ENCODE measurements around the gene NOC2L. TPM values are rescaled to one million over a fixed set of nuclear protein-coding genes. Genes with fewer than 3 reads are reported as not detected.

NOC2L gene
- total and polyA plus RNA-seq, 9 of the 15 experiments (the other 6 are each of a cell fraction or from before 2014, with no cell fraction given), result 4.0 to 410 (median 200) TPM

DNA sequence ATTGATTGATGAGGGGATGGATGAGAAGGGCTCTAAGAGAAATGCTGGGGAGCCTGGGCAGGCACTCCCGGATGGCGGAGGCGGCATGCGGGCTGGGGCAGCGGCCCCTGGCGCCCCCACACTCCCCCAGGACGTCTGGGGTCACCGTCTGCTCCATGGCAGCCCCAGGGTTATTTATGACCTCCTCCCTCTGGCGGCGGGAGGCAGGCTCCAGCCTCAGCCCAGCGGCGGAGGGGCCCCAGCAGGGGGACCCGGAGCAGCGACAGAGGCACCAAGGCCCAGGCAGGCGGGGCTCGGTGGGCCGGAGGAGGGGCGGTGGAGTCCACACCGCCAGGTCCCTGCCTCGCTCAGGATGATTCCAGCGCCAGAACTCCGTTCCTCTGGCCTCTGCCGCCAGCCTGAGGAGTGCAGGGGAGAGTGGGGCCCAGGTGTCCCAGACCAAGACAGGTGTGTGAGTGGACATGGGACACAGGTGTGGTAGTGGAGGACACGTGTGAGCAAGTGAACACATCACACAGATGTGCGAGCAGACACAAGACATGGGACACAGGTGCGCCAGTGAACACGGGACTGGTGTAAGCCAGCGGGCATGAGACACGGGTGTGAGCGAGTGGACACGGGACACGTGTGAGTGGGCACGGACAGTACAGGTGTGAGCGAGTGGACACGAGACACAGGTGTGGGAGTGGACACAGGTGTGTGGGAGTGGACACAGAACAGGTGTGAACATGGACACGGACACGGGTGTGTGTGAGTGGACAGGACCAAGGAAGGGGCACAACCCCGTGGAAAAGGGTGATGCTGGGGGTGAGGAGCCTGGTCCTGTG is 37.8 kb downstream of the NOC2L start (continued):
- TF ChIP-seq, protein P1, sequence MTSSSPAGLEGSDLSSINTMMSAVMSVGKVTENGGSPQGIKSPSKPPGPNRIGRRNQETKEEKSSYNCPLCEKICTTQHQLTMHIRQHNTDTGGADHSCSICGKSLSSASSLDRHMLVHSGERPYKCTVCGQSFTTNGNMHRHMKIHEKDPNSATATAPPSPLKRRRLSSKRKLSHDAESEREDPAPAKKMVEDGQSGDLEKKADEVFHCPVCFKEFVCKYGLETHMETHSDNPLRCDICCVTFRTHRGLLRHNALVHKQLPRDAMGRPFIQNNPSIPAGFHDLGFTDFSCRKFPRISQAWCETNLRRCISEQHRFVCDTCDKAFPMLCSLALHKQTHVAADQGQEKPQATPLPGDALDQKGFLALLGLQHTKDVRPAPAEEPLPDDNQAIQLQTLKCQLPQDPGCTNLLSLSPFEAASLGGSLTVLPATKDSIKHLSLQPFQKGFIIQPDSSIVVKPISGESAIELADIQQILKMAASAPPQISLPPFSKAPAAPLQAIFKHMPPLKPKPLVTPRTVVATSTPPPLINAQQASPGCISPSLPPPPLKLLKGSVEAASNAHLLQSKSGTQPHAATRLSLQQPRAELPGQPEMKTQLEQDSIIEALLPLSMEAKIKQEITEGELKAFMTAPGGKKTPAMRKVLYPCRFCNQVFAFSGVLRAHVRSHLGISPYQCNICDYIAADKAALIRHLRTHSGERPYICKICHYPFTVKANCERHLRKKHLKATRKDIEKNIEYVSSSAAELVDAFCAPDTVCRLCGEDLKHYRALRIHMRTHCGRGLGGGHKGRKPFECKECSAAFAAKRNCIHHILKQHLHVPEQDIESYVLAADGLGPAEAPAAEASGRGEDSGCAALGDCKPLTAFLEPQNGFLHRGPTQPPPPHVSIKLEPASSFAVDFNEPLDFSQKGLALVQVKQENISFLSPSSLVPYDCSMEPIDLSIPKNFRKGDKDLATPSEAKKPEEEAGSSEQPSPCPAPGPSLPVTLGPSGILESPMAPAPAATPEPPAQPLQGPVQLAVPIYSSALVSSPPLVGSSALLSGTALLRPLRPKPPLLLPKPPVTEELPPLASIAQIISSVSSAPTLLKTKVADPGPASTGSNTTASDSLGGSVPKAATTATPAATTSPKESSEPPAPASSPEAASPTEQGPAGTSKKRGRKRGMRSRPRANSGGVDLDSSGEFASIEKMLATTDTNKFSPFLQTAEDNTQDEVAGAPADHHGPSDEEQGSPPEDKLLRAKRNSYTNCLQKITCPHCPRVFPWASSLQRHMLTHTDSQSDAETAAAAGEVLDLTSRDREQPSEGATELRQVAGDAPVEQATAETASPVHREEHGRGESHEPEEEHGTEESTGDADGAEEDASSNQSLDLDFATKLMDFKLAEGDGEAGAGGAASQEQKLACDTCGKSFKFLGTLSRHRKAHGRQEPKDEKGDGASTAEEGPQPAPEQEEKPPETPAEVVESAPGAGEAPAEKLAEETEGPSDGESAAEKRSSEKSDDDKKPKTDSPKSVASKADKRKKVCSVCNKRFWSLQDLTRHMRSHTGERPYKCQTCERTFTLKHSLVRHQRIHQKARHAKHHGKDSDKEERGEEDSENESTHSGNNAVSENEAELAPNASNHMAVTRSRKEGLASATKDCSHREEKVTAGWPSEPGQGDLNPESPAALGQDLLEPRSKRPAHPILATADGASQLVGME (CRISPR knock-in tag; IDR thresholded peaks at IDR 0.05), result no peak
- TF ChIP-seq, protein P2, sequence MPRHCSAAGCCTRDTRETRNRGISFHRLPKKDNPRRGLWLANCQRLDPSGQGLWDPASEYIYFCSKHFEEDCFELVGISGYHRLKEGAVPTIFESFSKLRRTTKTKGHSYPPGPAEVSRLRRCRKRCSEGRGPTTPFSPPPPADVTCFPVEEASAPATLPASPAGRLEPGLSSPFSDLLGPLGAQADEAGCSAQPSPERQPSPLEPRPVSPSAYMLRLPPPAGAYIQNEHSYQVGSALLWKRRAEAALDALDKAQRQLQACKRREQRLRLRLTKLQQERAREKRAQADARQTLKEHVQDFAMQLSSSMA (CRISPR knock-in tag; IDR thresholded peaks at IDR 0.05), result no peak
- TF ChIP-seq, protein P3, sequence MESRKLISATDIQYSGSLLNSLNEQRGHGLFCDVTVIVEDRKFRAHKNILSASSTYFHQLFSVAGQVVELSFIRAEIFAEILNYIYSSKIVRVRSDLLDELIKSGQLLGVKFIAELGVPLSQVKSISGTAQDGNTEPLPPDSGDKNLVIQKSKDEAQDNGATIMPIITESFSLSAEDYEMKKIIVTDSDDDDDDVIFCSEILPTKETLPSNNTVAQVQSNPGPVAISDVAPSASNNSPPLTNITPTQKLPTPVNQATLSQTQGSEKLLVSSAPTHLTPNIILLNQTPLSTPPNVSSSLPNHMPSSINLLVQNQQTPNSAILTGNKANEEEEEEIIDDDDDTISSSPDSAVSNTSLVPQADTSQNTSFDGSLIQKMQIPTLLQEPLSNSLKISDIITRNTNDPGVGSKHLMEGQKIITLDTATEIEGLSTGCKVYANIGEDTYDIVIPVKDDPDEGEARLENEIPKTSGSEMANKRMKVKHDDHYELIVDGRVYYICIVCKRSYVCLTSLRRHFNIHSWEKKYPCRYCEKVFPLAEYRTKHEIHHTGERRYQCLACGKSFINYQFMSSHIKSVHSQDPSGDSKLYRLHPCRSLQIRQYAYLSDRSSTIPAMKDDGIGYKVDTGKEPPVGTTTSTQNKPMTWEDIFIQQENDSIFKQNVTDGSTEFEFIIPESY (CRISPR knock-in tag; IDR thresholded peaks at IDR 0.05), result peak; percentile 27; the same call in 1 of the 2 replicates
- TF ChIP-seq SMARCA5 (IDR thresholded peaks at IDR 0.05), result no peak
- no peak for TF ChIP-seq PRPF4 (IDR thresholded peaks at IDR 0.05; ENCODE audit: insufficient read depth, low read depth, low read length, poor library complexity, severe bottlenecking)
- TF ChIP-seq SNRNP70 (optimal IDR thresholded peaks at IDR 0.05; ENCODE audit: low read depth, low read length), result no peak
- TF ChIP-seq, protein P4, sequence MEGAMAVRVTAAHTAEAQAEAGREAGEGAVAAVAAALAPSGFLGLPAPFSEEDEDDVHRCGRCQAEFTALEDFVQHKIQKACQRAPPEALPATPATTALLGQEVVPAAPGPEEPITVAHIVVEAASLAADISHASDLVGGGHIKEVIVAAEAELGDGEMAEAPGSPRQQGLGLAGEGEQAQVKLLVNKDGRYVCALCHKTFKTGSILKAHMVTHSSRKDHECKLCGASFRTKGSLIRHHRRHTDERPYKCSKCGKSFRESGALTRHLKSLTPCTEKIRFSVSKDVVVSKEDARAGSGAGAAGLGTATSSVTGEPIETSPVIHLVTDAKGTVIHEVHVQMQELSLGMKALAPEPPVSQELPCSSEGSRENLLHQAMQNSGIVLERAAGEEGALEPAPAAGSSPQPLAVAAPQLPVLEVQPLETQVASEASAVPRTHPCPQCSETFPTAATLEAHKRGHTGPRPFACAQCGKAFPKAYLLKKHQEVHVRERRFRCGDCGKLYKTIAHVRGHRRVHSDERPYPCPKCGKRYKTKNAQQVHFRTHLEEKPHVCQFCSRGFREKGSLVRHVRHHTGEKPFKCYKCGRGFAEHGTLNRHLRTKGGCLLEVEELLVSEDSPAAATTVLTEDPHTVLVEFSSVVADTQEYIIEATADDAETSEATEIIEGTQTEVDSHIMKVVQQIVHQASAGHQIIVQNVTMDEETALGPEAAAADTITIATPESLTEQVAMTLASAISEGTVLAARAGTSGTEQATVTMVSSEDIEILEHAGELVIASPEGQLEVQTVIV (CRISPR knock-in tag; IDR thresholded peaks at IDR 0.05; ENCODE audit: borderline replicate concordance), result no peak
- TF ChIP-seq ZNF165 (CRISPR knock-in tag; IDR thresholded peaks at IDR 0.05; ENCODE audit: borderline replicate concordance), result no peak
- TF ChIP-seq TSC22D4 (tag; IDR thresholded peaks at IDR 0.05), result no peak
